Measurements from ENCODE around the gene ACTN2. TPM values are rescaled to one million over a fixed set of nuclear protein-coding genes. Genes with fewer than 3 reads are reported as not detected.

ACTN2 gene
- total RNA-seq, 1 donor from 2014 or later, result 220 TPM

- DNase-seq (ENCODE audit: low read depth), result peak; percentile 76
Observed at GRCh38 chr1:236689713-236690569, 3.6 kb downstream of the ACTN2 start.

DNA sequence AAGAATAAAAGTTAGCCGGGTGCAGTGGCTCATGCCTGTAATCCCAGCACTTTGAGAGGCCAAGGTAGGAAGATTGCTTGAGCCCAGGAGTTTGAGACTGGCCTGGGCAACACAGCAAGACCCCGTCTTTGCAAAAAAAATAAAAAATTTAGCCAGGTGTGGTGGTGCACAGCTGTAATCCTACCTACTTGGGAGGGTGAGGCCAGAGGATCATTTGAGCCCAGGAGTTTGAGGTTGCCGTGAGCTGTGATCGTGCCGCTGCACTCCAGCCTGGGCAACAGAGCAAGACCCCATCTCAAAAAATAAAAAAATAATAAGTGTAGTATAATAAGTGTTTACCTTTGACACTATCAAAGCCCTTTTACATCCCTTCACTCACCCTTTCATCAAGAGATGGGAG, 5.0 kb downstream of the ACTN2 start:
- no peak for DNase-seq (ENCODE audit: low read depth)

DNA sequence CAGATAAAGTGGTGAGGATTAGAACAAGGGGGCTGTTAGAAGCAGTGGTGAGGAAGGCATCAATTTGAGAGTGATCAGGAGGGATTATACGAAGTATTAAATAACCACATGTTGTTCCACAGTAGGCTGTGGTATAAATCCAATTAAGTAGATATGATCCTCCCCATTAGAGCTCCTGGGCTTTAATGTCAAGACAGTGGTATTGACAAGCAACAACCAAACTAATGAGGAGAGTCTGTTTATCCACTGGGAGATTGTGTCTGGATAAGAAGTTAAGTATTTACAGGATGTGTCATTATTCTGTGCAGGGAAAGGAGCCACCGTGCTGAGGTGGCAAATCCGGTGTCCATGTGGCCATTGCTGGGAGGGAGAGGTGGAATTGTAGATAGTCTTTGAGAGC, 5.8 kb downstream of the ACTN2 start:
- DNase-seq (ENCODE audit: low read depth), result peak; percentile 48

- DNase-seq (ENCODE audit: low read depth), result no peak
Observed at GRCh38 chr1:236692742-236693141, 6.4 kb downstream of the ACTN2 start.

- no peak for DNase-seq (ENCODE audit: low read depth)
Observed at GRCh38 chr1:236699366-236699765, 13.1 kb downstream of the ACTN2 start.

DNA sequence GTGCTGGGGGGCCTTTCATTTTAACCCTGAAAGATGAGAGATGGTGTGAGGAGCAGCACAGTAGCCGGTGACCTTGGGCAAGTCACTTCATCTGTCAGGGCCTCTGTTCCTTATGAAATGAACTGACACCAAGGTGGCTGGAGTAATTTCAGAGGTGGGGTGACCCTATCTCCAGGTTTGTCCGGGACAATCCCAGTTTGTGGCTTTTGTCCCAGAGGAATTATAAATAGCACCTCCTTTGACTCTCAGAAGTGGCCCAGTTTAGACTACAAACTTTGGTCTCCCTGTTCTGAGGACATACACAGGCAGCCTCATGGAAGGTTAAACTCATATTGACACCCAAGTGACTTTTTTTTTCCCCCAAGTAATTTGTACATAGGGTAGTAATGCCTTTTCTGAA, 14.6 kb downstream of the ACTN2 start:
- peak; percentile 49 for DNase-seq (ENCODE audit: low read depth)

DNA sequence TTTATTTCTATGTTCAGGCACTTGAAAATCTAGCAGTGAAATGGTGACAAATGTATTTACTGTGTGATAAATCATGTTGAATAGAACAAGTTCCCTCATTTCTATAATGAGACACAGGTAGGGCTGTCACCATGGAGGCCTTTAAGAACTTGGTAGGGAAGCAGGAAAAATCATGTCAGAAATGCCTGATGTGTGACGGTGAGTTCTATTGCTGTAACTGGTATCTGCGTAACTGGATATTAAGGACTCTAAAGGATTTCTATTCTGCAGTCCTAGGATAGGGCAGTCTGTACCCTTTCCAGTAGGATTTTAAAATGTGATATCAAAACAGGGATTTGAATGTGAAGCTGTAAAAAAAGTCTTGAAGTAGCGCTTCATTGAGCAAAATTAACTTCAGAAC, 15.5 kb downstream of the ACTN2 start:
- peak; percentile 56 for DNase-seq (ENCODE audit: low read depth)

DNA sequence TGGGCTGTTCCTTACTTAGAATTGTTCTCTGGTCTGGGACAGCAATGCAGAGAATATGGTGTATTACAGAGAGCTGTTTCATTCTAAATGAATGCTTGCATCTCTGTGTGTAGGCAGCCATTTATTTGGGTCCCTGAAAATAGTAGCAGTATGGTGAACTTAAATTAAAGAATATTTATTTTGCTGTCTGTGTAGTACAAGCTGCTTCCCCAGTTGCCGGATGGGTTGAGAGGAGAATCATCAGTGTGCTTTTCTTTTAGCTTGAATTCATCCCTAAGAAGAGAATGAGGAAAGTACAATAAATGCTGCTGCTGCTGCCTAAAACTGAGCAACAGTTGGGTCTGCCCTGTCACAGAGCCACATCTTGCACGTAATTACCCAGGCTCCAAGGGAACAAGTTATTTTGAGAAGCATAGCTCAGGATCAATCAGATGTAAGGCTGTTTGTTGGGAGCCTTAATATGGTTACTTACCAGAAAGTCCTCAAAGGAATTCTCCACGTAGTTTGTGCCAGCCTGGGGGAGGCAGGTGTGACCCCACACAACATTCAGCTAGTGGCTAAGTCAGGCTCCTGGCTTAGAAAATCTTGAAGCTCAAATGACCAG, 16.6 kb downstream of the ACTN2 start:
- DNase-seq (ENCODE audit: low read depth), result peak; percentile 86

DNA sequence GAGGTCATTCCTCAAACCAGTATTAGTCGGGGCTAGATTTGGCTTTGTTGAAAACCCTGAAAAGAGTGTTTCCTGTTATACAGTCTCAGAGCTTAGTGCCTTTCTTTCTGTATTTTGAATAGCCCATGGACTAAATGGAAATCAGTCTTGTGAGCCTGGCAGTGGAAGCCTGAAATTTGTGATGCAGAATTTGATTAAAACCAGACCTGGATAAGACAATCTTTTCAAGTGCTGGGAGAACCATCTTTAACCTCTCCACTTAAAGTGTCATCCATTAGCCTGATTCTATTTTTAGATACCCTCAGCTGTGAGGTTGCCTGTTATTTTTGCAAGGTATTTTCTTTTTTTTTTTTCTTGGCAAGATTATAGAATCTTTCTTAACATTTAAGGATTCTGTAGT, 19.5 kb downstream of the ACTN2 start:
- no peak for DNase-seq (ENCODE audit: low read depth)

- DNase-seq (ENCODE audit: low read depth), result no peak
Observed at GRCh38 chr1:236706183-236706582, 19.9 kb downstream of the ACTN2 start.

DNA sequence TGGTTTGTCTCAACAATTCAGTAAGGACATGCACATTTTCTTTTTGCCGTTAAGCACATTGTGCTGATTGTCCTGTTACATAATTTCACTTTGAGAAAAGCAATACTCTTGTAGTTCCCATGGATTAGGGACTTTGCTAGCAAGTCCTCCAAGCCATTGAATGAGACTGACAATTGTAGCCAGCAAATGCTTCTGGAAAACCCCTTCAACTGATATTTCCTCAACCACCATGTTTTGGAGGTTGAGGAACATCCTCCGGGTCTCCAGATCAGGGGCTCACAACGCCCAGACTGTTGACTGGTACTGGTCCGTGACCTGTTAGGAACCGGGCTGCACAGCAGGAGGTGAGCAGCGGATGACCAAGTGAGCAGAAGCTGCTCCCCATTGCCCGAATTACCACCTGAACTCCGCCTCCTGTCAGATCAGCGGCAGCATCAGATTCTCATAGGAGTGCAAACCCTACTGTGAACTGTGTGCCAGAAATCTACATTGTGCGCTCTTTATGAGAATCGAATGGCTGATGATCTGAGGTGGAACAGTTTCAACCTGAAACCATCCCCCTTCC, 24.1 kb downstream of the ACTN2 start:
- no peak for DNase-seq (ENCODE audit: low read depth)

- peak; percentile 97 for DNase-seq (ENCODE audit: low read depth)
Observed at GRCh38 chr1:236716160-236716559, 29.9 kb downstream of the ACTN2 start.

DNA sequence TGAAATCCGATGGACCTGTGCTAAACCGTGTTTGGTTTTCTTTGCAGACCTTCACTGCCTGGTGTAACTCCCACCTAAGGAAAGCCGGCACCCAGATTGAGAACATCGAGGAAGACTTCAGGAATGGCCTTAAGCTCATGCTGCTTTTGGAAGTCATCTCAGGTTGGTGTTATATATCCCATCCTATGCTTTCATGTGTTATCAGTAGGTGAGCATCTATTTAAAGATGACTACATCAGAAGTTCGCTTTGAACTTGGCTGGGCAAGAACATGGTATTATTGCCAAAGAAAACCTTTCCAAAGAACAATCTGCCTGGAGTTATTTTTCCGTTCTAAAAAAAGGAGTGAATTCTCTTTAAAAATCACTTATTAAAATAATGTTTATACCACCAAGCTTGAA, 31.5 kb downstream of the ACTN2 start:
- DNase-seq (ENCODE audit: low read depth), result no peak

DNA sequence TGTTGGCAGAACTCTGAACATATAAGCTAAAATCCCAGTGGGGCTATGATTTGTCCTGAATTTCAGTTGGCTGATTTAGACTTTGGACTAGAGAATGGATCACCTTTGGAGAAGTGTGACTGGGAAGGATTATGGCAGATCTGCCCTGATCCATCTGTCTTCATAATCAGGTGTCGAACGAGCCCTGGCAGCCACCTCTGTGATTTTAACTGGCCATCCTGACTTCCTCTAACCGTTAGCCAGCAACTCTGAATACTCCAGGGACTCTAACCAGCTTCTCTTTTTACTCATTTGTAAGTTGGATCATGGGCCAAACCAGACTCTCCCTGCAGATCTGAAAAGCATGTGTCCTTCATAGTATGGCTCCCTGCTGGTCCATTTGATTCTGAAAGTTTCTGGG, 32.0 kb downstream of the ACTN2 start:
- DNase-seq (ENCODE audit: low read depth), result no peak

DNA sequence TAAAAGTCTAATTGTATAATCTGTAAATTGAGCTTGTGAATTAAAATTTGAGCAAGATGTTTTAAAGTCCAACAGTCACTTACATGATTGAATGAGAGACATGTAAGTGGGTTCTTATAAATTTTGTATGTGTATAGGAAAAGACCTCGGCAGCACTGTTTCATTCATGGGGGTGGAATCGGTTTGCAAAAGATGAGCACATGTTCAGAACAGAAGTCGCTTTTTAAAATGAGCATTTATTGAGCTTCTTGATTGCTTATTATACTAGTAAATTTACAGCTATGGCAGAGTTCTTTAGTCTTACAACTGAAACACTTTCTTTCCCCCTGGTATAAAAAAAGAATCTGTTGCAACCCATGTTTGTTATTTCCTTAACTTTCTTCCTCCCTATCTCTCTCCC, 33.9 kb downstream of the ACTN2 start:
- DNase-seq (ENCODE audit: low read depth), result no peak

DNA sequence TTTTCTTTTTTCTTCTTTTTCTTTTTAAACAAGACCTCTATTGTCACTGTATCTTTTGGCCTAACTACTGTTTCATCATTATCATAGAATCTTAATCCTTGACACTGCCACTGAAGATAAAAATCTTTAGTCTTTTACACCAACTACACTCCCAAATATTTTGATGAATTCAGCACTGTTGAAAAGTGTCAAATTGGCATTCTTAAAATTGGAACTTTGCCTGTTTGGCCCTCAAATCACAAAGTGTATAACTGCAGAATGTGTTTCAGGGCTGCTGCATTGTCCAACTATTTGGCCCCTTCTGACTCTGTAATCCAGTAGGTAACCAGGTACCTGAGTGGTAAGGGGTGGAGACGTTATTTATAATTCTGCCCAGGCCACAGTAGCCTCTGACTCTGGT, 34.3 kb downstream of the ACTN2 start:
- no peak for DNase-seq (ENCODE audit: low read depth)

- DNase-seq (ENCODE audit: low read depth), result peak; percentile 58
Observed at GRCh38 chr1:236724049-236724448, 37.8 kb downstream of the ACTN2 start.

GRCh38 chr1:236724506-236724905, 38.2 kb downstream of the ACTN2 start:
- peak; percentile 95 for DNase-seq (ENCODE audit: low read depth)

DNA sequence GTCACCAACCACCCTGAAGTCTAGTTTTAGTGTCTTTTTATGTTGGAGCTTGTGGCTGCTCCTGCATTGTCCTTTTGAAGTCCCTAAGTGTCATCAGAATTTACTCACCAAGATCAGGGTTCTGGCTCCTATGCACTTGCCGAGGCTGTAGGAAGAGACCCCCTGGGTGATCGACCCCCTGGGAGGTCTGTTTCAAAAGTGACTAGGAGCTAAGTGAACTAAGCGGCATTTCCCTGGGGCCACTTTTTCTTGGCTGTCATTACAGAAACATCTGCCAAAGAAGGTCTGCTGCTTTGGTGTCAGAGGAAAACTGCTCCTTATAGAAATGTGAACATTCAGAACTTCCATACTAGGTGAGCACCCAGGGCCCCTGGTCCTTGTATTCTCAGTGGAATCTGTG, 39.4 kb downstream of the ACTN2 start:
- DNase-seq (ENCODE audit: low read depth), result no peak

DNA sequence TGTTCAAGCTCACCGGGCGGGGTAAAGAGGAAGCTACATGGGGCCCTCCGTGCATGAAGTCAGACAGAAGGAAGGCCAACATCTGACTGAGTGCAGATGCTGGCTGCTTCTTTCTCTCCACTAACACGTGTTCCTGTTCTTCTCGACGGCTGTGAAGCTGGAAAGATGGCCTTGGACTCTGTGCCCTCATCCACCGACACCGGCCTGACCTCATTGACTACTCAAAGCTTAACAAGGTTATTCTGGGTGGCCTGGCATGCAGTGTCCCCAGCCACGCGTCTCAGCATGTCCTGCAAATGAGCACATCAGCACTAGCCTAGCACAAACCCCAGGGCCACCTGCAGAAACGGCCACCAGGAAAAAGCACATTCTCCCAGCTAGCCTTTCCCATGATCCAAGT, 41.2 kb downstream of the ACTN2 start:
- peak; percentile 38 for DNase-seq (ENCODE audit: low read depth)

DNA sequence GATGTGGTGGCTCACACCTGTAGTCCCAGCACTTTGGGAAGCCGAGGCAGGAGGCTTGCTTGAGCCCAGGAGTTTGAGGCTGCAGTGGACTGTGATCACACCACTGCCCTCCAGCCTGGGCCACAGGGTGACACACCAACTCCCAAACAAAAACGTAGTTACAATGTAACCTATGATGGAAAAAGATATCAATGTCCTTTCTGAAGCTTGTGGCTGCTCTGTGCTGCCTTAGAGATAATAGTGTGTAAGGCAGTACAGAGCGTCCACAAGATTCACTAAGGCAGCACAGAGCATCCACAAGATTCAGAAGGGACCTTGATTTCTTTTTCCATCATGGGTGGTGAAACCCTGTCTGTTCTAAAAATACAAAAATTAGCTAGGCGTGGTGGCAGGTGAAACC, 42.5 kb downstream of the ACTN2 start:
- no peak for DNase-seq (ENCODE audit: low read depth)

- no peak for DNase-seq (ENCODE audit: low read depth)
Observed at GRCh38 chr1:236733653-236734052, 47.4 kb downstream of the ACTN2 start.

Data from myocyte (in vitro differentiated cells).